Right lobe of liver (tissue), 4 donors: Measurements from ENCODE around the gene RGPD5.
"Not testable (repeated sequence)": the region's sequence is repeated elsewhere in the genome, so short reads cannot be mapped to it uniquely, and the experiment has no call there.

Experiments
- CTCF ChIP-seq, 4 donors: fragments of 200-600 bp in 3 of 4; fragments of 450-650 bp in 1 of 4; IDR thresholded peaks; one replicate each; pipeline versions ENCODE4 v1.5.1 to v1.8.0; 2016 to 2022; ENCODE audit warnings: antibody characterized with exemption in 4 of 4, mild to moderate bottlenecking in 2 of 4
- POLR2A ChIP-seq: fragments of 450-650 bp; IDR thresholded peaks from one replicate; pipeline ENCODE4 v1.6.1; 2017; ENCODE audit warnings: antibody characterized with exemption, mild to moderate bottlenecking
- donor health status: DM: no; HTN: no; CAD: no.
- donor health status: DM: no; HTN: no; CAD: no.
- donor health status: DM: no; HTN: yes; CAD: no.

GRCh38 chr2:109895090-109895869 lies 101.2 kb downstream of the RGPD5 start:
- not testable (repeated sequence) for TF ChIP-seq CTCF (IDR thresholded peaks at IDR 0.05); POLR2A
